NCI-H345 treated with DMSO at 0.1 percent for 48 hours (cell line): ENCODE measurements around the gene GNB1.

Experiments used
- DNase-seq: peaks from one replicate; lab custom pipeline; 2025; ENCODE audit not compliant: unreplicated experiment; lab: John Stamatoyannopoulos, UW

GNB1 gene

DNA sequence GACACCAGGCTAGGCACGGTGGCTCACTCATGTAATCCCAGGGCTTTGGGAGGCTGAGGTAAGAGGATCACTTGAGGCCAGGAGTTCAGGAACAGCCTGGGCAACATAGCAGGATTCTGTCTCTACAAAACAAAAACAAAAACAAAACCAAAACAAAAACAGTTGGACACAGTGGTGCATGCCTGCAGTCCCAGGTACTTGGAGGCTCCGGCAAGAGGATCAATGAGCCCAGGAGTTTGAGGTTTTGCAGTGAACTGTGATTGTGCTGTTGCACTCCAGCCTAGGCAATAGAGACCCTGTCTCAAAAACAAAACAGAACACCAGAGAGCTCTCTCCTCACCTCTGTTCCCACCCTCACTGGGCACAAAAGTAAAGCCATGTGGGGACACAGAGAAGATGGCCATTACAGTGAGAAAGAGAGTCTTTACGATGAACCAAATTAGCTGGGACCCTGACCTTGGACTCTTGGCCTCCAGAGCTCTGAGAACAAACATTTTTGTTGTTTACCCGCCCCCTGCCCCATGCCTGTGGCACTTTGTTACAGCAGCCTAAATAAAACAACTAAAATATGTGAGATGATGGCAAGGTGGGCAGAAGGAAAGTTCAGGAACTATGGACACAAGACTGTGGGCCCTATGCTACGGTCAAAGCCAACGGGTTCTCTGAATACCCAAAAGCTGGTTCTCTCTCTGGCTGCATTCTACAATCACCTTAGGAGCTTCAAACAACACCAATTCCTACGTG lies 122.5 kb downstream of the GNB1 start:
- no peak for DNase-seq

DNA sequence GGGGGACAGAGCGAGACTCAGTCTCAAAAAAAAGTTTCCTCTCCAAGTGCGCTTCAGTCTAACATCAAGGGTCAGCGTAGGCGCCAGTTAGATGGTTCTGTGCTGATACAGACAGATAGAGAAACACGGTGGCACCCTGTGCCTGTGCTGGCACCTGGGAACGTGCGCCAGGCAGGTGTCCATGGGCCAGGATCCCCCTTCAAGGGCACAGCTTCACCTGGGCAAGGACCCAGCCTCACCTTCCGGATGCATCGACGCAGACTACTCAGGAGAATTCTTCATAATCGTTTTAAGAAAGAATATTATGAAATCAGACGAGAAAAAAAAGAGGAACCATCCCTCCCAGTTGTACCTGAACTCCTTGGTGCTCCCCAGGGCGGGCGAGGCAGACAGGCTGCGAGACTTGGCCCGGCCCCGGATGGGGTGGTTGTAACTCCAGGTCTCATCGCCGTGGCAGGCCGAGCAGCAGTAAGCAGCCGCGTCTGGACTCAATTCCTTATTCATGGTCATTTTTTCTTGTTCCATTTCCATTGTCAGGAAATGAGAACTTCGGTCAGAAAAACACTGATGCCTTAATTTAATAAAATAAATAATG lies 125.9 kb downstream of the GNB1 start:
- no peak for DNase-seq

DNA sequence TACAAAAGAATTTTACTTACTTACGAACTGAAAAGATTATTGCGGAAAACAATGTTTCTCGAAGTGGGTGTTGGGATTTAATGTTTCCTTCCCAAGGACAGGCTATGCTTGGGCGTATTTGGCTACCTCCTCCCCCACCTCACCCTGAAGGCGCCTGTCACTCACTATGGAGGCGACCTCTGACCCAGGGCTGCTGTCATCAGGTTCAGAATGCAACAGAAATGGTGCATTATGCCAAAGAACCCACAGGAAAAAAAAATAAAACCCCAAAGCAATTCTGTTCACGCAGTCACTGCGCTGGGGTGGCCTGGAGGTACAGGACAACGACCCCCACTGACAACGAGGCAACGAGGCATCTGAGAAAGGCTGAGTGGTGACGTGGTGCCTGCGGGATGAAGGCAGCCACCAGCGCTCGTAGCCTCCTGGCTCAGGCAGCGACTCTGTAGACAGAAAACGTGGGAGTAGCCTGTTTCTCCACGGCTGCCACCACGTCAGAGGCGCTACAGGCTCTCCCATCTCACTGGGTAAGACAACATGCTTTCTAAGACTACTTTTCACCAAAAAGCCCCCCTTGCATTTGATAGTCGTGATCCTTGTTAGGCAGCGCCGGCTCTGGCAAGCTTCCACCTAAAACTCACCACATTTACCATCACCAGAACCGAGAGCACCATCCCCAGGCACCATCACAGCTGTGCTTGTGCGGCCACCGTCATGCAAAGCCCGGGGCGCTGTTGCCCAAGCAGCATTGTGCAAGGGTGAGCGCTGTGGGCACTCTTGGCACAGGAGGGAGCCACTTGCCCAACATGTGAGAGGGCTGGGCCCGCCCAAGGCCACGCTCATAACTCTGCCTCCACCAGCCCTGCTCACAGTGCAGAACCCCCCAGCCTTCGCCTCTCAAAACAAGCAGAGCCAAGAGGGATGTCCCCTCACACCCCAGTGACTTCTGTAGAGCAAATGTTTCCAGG lies 126.9 kb downstream of the GNB1 start:
- DNase-seq, result no peak

DNA sequence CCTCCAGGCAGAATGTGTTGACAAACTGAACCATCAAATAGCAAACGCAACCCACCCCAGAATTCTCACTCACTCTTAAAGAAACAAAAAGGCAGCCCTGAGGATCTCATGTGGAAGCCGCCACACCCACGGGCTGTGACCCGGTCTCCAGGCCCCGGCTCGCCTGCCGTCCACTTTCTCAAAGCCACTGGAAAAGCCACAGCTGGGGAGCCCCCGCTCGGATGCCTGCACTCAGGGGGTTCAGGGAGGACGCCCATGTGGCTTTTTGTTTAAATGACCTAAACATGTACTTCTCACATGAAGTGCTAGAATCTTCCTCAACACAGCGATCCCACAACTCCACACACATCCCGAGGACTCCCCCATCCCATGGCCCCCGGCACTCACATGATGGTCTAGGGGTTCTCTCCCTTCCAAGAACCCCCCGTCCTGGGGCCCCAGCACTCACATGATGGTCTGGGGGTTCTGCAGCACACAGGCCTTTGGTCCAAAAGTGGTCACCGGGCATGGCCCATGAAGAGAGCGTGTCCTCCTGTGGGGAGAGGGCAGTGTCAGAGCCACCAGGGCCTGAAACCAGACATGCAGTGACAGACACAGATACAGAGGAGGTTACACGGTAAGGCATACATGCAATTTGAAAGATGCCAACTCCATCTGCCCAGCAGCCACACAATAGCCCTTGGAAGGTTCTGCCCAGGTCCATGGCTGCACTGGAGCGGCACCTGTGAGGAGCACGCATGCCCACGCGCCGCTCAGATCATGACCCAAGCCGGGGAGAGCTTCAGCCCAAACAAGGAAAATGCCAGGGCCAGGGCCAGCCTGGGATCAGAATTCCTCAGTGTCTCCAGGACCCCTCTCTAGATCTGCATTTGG lies 129.1 kb downstream of the GNB1 start:
- DNase-seq, result no peak

DNA sequence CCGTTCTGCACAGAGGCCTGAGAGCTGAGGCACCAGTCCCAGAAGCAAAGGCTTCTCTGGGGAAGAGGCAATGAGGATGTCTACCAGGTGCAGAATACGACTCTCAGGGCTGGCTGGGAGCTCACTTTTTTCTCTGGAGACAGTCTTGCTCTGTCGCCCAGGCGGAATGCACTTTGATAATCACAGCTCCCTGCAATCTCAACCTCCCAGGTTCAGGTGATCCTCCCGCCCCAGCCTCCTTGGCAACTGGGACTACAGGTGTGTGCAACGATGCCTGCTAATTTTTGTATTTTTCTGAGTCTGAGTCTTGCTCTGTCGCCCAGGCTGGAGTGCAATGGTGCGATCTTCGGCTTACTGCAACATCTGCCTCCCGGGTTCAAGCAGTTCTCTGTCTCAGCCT lies 130.2 kb downstream of the GNB1 start:
- DNase-seq, result no peak

DNA sequence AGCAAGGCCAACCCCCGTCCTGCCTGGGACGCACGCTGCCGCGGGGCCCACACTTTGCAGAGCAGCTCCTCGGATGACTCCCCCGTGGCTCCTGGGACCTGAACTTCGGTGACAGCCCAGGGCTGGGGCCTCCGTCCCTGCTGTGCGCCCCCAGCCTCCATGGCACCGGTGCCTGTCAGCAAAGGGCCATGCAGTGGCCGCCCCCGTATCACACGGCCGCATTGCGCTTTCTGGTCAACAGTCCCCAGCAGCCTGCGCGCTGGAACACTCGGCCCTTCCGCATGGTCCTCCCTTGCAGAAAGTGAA lies 130.6 kb downstream of the GNB1 start:
- DNase-seq, result no peak

DNA sequence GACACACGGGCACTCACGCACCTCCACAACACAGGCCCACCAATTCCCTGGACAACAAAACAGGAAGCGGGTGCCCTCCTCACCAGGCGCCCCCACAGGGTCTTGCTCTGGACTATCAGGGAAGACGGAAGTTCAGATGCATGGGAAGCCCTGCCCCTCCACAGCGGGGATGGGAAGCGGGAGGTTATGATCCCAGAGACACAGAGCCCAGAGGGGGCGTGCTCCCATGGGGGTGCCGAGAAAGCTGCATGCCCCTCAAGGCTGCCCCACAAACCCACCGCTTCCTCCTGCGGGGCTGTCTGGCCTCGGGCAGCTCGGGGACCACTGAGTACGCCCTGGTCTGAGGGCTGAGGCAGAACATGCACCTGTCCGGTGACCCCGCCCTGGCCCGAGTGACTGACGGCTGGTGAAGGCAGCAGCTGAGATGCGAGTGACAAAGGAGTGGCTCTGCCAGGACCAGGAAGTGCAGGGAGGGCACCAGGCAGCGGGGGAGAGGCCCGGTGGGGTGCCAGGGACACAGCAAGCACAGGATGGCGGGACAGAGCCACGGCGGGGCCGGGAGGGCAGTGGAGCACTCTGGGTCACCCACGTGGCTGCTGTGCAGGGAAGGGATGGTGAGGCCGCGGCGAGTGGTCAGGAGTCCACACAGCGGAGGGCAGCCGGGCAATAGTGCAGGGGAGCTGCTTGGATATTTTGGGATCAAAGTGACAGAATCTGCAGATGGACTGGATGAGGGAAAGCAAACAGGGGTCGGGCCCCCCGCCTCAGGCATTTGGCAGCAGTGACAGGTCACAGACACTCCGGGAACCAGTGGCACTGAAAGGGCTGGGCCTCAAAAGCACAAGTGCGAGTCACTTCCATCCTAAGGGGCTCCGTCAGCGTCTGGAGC lies 131.2 kb downstream of the GNB1 start:
- no peak for DNase-seq

DNA sequence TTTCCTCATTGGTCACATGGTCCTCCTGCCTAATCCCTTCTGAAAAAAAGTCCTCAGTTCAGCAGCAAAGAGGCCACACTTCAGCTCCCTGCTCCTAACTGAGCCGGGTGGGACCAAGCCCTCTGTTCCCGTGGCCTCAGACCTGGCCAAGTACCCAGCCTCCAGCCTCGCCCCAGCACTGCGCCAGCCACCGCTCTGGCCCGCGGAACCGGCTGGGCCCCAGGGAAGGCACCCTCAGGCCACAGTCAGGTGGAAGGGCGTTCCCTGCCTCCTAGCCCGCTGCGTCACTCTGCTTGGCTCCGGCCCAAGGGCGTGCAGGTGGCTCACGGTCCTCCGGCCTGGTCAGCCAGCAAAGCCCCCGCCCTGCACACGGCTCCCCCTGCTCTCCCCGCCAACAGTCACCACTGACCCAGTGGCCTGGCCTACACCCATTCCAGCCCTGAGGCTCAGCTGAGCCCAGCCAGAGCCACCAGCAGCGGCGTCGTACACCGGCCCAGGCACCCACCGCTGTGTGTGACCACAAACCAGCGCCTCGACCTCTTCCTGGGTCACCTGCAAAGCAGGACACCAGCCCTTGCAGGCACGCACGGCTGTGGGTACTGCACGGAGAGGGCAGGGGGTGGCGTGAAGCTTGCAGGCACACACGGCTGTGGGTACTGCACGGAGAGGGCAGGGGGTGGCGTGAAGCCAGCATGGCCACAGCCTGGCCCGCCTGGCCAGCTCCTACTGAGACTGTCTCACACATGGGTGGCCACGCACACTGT lies 132.0 kb downstream of the GNB1 start:
- DNase-seq, result no peak

DNA sequence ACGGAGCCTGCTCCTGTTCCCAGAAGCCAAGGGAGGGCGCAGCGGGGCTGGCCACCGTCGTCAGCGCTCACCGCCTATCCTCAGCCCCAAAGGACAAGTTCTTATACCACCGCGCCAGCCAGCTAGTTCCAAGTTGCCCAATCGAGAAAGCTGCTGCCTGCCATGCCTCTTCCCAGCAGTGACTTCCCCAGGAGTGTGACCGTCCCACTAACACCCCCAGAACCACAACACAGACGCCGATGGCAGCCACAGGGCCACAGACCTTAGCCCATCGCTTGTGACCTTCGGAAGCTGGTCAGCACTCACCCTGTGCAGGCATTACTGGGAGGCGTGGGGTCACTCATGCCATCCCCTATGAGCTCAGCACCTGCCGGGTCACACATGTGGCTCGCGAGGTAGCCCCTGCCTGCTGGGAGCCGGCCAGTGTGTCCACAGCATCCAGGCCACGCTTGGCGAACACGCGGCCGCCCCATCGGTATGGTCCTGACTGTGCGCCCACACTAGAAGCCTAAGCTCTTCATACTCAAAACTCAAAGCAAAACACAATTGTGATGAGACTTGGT lies 132.7 kb downstream of the GNB1 start:
- no peak for DNase-seq

DNA sequence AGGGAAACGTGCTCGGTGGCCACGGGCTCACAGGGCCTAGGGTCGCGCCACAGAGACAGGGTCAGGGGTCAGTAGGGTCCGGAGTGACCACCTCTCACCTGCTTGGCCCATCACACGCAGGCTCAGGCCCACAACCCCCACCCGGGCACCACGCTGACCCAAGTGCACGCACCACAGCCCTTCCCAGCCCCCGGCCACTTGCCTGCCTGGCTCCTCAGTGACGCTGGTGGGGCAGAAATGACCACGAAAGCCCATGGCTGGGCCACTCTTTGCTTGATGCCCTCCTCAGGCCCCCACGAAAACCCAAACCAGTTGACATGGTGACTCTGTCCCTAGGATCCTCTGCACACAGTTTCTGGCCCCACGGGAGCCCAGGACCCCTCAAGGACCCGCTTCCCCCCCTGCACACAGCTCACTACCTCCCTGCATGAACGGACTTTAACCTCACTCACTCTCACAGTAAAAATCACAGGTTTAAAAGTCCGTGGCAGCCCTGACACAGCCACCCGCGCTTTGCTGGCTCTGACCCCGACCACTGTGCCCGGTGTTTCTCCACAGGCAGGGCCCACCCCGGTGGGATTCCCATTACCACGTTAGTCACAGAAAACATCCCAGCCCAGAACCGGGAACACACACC lies 133.3 kb downstream of the GNB1 start:
- no peak for DNase-seq

DNA sequence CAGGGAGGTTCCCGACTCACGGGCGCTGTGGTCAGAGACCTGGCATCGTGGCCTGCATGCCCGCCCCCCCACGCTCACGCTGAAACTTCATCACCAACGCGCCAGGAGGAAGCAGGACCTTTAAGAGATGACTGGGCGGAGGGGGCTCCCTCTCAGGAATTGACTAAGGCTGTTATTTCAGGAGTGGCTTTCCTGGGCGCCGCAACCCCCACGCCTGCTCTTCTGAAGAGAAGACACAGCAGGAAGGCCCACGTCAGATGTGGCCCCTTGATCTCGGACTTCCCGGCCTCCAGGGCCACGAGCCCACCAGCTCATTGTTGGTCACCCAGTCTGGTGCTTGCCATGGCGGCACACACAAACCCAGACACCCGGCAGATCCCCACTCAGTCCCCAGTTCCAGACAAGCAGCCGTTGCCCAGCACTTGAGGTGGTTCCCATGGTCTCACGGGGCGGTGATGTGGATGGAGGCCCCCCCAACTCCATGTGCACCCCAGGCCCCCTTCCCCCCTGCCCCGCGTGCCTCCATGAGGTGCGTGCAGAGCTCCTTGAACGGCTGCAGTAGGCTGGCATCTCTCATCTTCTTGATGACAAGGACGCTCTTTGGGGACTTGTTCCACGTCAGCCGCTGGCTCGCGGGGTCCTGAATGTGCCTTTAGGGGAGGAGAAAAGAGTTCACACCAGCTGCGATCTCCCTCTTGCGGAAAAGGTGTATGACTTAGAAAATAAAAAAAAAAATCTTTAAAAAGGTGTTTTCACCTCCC lies 134.0 kb downstream of the GNB1 start:
- DNase-seq, result no peak

DNA sequence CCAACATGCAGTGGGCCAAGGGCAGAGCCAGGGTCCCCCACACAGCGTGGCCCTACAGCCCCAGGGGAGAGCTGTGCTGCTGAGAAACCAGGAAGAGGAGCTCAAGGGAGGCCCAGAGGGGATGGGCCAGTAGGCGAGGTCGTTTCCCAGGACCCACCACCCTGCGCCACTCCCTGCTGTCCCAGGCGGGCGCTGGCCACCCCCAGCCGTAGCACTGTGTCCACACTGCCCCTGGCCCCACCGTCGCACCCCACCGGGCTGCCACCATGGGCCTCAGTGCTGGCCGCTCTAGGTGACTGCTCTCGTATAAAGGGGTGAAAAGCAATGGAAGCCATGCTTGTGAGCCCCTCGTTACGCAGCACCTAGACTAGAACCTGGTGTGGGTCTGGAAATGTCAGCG lies 135.0 kb downstream of the GNB1 start:
- DNase-seq, result no peak

DNA sequence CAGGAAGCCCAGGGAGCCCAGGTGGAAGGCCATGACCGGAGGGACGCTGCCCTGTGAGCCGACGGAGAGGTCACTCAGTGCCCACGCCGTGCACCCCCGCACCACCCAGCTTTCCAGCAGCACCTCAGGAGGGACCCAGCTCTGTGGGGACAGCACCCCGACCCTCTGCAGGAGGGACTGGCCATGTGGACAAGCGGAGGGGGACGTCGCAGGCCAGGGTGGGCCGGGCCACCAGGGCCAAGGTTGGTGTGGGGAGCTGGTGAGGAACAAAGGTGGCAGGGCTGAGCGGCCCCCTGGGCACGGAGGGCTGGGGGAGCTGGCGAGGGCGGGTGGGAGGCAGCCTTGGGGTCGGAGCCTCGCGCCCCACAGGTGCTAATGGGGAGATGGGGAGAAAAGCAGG lies 135.5 kb downstream of the GNB1 start:
- no peak for DNase-seq

DNA sequence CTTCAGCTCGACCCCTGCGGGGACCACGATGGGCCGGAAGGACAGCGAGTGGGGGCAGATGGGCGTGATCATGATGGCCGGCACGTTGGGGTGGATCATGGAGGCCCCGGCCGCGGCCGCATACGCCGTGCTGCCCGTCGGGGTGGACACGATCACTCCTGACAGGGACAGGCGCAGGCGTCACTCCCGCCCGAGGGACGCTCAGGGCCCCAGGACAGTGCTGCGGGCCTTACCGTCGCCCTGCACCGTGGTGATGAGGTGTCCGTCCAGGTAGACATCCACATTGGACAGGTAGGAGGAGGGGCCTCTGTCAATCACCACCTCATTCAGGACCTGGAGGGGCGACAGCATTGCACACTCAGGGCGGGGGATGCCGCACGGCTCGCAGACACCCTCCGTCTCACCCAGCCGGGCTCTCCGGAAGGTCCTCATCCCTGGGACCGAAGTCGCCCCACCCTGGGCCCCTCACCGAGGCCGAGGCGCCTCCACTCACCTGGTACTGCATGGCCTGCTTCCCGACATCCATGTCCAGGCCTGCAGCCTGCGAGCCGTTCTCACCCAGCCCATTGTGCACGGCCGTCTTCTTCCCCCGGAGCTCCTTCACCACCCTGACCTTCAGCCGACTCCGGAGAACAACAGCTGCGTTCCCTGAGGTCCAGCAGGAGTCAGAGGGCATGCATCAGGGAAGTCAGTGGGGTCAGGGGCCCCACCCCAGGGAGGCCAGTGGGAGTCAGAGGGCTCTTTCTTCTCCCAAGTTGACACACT lies 136.7 kb downstream of the GNB1 start:
- DNase-seq, result no peak

DNA sequence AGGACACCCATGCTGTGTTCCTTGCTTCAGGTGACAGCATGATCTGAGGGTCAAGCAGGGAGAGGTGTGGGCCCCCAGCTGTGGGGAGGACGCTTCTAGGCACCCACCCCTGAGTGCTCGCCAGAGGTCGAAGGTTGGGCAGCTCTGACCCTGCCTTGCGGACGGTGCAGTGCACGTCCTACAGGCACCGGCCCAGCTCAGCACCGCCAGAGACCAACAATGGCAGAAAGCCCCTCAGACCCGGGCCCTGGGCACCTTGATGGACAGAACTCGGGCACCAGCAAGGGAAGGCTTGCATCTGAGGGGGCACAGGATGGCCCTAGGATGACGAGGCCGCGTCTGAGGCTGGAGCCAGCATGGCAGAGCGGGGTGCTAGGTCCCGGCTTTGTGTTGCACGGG lies 137.3 kb downstream of the GNB1 start:
- DNase-seq, result no peak

DNA sequence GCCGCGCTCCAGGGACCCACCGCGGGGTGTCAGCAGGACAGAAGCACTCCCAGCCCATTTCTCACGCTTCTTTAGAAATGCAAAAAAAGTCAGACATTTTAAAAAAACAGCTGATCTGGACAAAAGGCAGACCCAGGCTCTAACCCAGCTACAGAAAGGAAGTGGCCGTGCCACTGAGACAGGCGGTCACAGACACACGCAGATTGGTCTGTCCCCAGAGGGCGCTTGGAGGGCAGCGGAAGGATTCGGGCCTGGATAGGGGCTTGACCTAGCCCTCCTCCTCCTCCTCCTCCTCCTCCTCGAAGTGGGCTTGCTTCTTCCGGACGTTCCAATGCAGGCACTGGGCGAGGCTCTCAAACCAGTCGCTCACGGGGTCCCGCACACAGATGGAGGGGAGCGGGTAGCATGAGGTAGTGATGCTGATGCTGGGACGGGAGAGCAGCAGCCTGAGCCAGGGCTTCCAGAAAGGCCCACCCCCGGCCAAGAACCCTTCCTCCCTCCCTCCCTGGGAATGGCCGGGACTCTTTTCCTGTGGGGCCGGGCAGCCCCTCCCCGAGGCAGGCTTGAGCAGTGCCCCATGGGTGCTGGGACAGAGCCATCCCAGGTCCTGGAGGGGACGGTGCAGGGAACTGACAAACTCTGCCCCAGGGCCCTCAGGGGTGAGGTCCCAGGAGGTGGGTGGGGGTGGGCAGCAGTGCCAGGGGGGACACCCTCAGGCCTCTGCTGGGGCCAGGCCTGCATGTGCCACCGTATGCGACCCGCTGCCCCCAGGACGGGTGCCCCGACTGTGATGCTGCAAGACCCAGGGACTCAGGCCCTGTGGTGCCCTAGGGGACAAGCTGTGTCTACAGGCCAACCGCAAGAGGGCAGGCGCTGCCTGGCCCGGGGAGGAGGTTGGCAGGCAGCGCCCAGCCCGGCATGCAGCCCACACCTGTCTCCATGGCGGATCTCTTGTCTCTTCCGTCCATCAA lies 138.0 kb downstream of the GNB1 start:
- DNase-seq, result no peak
